ENCODE data around the gene SARS2.

Gene SARS2

DNA sequence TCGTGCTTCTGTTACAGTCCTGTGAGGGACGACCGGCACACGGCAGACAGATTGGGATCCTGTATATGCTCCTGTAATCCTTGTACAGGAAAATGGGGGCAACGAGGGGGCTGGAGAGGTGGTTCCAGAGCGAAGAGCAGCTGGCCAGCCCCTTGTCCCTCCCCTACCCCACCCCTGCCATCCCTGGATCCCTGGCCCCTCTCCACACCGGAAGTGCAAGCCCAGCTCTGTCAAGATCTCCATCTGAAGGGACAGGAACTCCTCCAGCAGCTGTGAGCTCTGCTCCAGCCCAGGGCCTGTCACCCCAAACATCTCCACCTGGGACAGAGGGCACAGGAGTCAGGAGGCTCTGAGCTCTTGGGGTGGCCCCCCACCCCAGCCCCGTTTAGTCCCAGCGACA, 13.0 kb downstream of the SARS2 start:
- DNase-seq: no peak

DNA sequence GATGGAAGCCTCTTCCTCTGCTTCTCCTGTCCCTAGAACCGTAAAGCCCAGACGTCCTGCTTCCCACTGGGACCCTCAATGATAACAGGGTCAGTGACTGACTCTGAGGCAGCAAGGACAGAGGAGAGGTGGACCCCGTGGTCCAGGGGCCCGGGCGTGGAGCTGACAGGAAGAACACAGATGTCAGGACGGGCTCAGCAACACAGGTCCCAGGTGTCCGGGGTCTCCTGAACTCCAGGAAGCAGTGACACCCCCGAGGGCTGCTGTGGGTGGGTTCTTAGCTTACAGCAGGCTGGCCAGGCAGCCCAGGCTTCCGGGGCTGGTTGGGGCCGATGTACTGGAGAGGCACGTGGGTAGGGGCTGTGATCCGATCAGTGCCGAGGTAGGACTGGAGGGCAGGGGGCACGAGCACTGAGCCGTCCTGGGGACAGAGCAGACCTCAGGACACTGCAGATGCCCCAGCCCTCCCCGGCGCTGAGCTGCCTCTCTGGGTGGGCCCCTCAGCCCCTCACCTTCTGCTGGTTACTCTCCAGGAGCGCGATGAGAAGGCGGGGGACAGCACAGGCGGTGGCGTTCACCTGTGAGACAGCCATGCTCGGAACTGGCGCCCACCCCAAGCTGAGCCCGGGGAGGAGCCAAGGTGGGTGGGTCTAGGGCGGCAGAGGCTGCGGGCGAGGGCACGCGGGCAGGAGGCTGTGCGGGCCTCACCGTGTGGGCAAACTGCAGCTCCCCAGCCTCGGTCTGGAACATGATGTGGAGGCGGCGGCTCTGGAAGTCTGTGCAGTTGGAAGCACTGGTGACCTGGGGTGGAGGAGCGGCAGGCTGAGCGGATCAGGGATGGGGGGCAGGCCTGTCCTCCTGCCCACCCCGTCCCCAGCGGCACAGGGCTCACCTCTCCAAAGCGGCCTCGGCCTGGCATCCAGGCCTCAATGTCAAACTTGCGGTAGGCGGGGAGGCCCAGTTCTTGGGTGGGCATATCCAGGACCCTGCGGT, 14.9 kb downstream of the SARS2 start:
- DNase-seq: no peak

DNA sequence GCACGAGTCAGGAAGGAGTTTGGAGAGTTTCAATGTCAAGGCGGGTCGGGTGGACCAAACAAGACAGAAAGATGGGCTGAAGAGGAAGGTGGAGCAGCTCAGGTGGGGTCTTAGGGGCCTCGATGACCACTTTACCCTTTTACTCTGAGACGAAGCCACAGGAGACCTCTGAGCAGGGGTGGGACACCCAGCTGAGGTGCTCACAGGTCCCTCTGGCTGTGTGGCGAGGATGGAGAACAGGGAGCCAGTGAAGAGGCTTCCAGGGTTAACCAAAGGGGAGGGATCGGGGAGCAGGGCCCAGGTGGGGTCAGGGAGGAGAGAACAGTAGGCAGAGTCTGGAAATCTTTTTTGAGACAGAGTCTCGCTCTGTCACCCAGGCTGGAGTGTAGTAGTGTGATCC, 16.6 kb downstream of the SARS2 start:
- DNase-seq: no peak

DNA sequence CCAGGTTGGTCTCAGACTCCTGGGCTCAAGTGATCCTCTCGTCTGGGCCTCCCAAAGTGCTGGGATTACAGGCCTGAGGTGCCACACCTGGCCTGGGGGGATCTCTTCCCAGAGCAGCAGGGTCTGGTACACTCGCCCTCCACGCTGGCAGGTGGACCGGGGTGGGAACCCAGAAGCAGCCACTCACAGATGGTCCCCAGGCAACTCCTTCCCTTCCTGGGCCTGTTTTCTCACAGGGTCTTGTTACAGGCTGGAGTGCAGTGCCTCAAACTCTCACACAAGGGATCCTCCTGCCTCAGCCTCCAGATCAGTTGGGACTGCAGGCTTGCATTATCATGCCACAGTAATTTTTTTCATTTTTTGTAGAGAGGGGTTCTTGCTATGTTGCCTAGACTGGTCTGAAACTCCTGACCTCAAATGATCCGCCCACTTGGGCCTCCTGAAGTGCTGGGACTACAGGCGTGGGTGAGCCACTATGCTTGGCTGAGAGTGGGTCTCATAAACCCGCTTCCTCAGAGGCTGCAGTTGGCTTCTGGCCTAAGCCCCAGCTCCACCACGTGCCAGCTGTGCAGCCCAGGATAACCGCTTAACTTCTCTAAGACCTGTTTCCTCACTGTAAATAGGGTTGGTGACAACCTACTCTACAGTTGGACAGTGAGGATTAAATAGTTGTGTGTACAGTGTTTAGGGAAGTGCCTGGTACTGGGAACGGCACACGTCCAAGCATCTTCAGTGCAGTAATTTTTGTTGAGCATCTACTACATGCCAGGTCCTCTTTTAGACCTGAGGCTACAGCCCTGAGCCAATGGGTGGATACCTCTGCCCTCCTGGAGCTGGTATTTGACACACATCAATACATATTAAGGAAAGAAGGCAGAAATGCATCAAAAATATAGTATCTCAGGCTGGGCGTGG, 17.7 kb downstream of the SARS2 start:
- DNase-seq: no peak

DNA sequence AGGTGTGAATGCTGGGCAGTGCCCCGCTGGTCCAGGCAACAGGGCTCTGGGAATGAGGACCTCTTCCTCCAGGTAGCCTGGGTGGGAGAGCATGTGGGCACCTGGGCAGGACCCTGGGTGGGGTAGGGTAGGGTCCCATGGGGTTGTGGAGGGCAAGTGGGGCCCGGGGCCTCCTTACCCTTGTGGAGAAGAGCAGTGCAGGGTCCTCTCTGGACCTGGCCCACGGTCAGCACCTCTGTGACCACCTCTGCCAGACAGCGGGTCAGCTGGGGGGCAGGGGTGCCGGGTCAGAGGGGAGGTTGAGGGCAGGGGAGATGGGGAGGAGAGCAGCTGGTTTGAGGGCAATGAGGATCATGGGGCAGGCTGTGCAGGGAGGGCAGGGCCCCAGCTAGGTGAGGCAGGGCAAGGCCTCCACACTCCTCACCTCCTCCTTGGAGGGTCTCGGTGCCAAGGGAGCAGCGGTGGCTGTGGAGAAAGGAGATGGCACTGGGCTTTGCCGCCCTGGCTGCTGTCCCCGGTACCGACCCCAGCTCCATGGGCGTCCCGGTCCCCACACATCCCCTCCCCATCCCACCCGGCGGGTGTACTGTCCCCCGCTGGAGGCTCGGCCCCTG, 19.1 kb downstream of the SARS2 start:
- no peak for DNase-seq

DNA sequence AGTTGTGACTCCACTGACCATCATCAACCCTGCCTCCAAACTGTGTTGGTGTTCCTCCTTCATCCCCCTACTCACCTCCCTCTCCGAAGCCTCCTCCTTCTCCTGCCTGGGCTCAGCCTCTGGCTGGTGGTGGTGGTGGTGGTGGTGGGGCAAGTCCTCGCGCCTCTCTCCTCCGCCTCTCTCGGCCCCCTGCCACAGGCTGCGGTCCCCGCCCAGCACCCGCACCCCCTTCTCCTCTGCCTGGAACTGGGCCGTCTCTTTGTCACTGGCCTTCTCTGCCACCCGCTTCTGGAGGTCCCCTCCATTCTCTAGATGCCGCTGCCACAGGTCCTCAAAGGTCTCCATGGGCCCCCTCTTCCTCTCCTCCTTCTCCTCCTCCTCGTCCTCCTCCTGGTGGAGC, 20.1 kb downstream of the SARS2 start:
- no peak for DNase-seq

DNA sequence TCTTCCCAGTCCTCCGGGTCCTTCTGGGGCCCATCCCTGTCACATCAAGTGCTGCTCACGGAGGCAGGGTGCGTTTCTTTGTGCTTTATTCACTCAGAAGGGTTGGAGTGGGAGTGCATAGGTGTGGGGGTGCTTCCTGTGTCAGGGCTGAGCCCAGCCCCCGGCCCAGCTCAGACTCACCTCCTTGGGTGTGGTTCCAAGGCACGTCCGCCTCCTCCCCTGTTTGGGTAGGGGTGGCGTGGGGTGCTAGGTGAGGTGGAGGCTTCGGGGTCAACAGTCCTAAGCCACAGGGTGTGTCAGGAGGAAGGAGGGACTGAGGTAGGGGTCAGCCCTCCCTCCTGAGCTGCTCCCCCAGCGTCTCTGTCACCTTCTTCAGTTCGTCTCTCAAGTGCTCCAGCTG, 21.7 kb downstream of the SARS2 start:
- DNase-seq: no peak

DNA sequence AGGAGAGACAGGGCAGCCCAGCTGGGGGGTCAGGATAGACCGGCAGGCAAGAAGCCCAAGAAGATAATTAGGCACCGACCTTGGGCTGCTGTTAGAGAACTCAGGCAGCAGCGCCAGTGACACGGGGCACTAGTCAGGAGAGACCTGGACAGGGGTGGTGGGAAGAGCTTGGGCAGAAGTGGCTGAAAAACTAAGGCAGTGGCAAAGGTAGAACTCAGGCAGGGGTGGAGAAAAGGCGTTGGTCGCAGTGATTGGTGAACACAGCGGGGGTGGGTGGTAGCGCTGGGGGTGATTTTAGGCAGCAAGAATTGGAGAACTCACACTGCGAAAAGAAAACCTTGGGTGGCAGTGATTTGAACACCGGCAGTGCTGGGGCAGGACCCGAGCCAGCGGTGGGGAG, 22.9 kb downstream of the SARS2 start:
- DNase-seq: no peak

DNA sequence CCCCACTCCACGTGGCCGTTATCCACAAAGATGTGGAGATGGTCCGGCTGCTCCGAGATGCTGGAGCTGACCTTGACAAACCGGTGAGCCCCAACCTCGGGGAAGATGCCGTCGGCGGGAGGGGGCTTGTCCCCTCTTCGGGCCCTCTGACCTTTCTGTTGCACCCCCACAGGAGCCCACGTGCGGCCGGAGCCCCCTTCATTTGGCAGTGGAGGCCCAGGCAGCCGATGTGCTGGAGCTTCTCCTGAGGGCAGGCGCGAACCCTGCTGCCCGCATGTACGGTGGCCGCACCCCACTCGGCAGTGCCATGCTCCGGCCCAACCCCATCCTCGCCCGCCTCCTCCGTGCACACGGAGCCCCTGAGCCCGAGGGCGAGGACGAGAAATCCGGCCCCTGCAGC, 23.3 kb downstream of the SARS2 start:
- DNase-seq: no peak

DNA sequence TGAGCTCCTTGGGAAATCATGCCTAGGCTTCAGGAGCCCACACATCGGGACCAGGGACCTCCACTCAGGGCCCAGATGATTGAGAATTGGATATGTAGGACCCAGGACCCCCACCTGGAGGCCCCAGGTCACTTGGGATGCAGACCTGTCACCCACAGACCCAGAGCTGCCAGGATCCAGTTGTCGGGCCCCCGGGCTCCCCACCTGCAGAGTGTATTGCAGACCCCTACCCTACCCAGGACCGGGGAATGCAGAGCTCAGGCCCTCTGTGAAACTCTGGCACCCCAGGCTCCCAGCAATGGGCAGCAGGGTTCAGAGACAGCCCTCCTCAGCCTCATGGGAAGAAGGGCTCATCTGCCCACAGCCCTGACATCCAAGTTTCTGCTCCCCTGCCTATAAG, 24.9 kb downstream of the SARS2 start:
- no peak for DNase-seq

DNA sequence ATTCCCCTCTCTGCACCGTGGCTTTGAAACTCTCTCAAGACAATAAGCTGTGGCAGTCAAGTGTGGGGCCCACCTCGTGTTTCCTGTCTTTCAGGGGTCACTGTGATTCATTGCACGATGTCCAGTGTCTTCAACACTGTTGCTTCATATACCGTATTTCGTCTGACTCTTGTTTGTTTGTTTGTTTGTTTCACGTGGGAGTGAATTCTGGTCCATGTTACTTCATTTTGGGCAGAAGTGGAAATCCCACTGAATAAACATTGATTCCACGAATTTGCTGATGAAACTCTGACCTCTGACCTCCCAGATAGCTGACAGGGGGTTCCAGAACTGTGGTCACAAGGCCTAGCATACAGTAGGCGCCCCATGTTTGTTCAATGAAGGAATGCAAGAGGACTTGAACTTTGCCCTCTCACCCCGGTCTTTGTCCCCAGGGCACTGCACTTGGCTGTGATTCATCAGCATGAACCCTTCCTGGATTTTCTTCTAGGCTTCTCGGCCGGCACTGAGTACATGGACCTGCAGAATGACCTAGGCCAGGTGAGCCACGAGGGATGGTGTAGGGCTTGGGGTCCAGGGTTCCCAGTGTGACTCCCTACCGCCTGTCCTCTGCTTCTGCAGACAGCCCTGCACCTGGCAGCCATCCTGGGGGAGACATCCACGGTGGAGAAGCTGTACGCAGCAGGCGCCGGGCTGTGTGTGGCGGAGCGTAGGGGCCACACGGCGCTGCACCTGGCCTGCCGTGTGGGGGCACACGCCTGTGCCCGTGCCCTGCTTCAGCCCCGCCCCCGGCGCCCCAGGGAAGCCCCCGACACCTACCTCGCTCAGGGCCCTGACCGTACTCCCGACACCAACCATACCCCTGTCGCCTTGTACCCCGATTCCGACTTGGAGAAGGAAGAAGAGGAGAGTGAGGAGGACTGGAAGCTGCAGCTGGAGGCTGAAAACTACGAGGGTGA, 25.7 kb downstream of the SARS2 start:
- DNase-seq: no peak

DNA sequence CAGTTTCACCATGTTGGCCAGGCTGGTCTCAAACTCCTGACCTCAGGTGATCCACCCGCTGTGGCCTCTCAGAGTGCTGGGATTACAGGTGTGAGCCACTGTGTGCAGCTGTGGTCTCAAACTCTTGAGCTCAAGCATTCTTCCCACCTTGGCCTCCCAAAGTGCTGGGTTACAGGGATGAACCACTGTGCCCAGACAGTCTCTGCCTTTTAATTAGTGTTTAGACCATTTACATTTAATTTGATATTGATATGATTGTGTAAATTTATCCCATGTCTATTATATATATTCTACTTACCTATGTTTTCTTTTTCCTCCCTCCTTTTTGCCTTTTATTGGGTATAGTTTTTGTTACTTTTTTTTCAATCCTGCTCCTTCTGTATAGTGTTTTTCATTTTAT, 28.9 kb downstream of the SARS2 start:
- no peak for DNase-seq

DNA sequence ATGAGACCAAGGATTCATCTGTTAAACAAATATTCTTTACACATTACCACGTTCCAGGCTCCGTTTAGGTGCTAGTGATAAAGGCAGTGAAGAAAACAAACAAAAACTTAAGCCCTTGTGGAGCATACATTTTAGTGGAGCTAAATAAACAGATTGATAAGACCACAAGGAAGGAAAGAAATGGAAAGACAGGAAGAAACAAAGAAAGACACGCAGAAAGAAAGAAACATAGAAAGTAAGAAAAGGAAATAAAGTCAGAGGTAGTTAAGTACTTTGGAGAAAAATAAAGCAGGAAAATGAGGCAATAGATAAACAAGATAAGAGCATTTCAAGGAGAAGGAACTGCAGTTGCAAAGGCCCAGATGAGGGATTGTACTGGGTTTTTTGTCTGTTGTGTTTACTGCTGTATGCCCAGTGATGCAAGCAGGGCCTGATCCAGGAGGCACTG, 29.8 kb downstream of the SARS2 start:
- DNase-seq: no peak

DNA sequence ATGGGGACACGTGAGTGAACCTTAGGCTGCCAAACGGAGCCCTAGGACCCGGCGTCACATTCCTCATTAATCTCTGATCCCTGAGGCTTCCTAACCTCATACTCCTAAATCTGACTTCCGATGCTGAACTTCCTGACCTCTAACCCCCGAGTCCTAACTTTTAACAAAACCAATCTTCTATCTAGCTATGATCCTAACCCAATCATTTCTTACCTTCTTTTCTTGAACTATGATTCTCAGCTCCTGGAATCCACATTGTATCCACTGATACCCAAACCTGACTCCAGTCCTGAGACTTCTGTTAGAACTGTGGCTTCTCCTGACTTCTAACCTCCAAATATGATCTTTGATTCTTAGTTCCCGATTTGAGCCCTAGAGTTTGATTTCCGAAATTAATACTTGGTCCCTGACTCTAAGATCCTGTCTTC, 30.3 kb downstream of the SARS2 start:
- no peak for DNase-seq

DNA sequence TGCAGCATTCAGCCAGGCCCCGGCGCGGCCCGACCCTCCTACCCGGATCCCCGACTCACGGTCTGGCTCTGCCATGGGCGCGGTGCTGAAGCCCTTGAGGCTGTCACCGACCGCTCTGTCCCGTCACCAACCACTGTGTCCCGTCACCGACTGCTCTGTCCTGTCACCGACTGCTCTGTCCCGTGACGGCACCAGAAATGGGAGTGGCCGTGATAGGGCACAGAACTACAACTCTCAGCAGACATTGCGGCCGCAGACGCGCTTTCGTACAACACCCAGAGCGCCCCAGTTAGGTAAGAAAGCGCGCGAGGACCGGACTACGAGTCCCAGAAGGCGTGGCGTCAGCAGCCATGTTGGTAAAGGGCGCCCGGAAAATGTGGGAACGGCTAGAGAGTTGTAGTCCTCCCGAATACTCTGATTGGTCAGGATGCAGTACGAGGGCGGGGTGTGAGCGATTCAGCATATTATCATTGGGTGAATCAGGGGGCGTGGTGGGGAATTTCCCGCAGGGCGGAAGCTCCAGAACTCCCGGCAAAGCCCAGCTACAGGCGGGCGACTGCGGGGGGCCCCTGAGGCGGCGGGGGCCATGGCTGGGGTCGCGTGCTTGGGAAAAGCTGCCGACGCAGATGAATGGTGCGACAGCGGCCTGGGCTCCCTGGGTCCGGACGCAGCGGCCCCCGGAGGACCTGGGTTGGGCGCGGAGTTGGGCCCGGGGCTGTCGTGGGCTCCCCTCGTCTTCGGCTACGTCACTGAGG, 30.9 kb downstream of the SARS2 start, which contains the start of the genes NFKBIB and SIRT2:
Gene NFKBIB, plus strand, starts transcription at position 523 of the 755 bp plus-strand sequence. Its CDS starts 64 bp downstream, at position 587.
Gene SIRT2, minus strand, starts transcription at position 172 of the 755 bp plus-strand sequence. Its CDS starts 97 bp downstream, at position 75.
- peak; percentile 98 for DNase-seq

DNA sequence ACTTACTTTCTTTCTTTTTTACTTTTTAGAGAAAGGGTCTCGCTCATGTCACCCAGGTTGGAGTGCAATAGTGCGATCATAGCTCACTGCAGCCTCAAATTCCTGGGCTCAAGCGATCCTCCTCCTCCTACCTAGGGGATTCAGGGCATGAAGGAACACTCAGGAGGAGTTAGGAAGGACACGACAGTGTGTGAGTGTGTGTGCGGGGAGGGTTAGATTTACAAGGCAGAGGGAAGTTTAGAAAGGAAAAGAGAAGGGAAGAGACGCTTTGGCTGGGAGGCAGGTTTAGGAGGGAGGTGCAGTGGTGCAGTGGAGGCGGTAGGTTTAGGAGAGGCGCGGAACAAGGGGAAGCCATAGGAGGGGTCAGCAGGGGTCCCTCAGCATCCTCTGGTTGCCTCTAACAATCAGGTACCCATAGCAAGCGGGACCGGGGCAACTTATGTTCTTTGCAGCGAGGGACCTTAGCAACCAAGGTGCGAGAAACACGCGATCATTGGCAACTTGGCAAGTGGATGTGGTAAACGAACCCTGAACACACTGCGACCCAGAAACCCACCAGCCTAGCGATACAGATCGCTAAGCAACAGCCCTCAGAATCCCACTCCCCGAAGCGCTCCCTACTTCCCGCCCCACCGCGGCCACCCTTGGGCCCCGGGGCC, 31.6 kb downstream of the SARS2 start:
- no peak for DNase-seq

DNA sequence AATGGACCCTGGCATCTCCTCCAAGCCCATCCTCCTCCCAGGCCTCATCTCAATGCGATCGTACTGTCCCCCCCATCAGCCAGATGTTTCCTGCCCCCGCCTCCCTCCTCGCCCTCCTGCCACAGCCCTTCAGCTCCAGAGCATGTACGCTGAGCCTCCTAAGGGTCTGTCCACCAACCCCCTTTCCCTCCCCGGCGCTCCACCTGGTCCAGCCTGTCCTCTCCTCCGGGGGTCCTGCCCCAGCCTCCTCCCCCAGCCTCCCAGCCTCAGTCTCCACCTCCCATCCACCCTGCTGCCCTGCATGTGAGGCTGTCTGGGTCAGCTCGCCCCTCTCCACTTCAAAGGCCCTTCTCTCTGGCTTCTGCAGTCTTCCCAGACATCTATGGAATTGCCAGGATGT, 35.6 kb downstream of the SARS2 start:
- DNase-seq: no peak

DNA sequence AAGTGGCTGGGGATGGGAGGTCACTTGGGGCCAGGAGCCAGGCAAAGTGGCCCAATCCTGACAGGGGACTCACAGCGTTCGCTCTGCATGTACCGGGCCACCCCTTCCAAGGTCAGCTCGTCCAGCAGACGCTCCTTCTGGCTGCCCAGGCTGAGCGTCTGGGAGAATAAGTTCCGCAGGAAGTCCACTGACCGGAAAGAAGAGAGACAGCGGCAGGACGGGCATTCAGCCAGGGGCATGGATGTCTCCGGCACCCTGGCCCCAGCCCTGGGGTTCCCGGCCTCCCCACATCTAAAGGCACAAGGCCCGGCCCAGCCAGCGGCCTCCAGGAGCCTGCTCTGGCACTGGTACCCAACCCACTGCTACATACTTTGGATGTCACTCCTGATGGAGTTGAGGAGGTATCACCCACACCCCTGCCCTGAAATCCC, 37.2 kb downstream of the SARS2 start:
- DNase-seq: no peak

DNA sequence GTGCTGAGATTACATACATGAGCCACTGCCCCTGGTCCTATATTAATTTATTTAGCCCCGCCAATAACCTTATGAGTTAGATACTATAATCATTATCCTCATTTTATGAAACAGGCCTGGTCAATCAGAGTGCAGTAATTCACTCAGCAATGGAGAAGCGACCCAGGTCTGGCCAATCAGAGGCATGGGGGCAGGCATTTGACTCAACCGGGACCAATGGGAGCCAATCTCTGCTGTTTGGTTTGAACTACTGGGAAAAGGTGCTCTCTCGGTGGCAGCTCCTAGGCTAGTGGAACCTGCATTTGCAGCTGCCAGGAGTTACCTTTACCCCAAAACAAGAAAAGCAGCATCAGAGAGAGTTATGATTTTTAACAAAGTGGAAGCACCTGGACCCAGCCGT, 37.7 kb downstream of the SARS2 start:
- no peak for DNase-seq

DNA sequence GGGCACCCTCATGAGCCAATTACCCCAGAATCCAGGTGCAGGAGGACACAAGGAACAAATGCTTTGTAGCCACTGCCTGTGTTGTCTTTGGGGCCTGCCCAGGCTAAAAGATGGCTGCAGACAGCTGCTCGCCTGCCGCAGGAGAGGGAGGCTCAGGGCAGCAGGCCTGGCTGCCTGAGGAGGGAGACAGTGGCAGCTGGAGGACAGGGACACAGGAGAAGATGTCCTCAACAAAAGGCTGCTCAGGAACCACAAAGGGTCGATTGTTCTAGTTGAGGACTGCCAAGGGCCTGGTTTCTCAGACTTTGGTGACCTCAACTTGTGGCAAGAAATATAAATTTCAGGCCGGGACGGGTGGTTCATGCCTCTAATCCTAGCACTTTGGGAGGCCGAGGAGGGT, 38.8 kb downstream of the SARS2 start:
- DNase-seq: no peak
